Inferior parietal cortex (tissue), 1 donor: ENCODE results near the gene CABP2.
"Not testable (repeated sequence)": the region's sequence is repeated elsewhere in the genome, so short reads cannot be mapped to it uniquely, and the experiment has no call there.

Experiments
- DNase-seq: peaks from one replicate; pipeline ENCODE4 v3.0.0-alpha.2; 2016; ENCODE audit errors: extremely low spot score

Gene CABP2

GRCh38 chr11:67494371-67495233, 28.6 kb downstream of the CABP2 start:
- DNase-seq = no peak

- no peak for DNase-seq
Measured at GRCh38 chr11:67493548-67494370, 29.5 kb downstream of the CABP2 start.

- no peak for DNase-seq
Measured at GRCh38 chr11:67492801-67493547, 30.3 kb downstream of the CABP2 start.

GRCh38 chr11:67492069-67492727, 31.0 kb downstream of the CABP2 start:
- no peak for DNase-seq

- no peak for DNase-seq
Measured at GRCh38 chr11:67491276-67492068, 31.8 kb downstream of the CABP2 start.

- DNase-seq = no peak
Measured at GRCh38 chr11:67490727-67491065, 32.5 kb downstream of the CABP2 start.

- no peak for DNase-seq
Measured at GRCh38 chr11:67489885-67490726, 33.1 kb downstream of the CABP2 start.

- DNase-seq = no peak
Measured at GRCh38 chr11:67489203-67489884, 33.9 kb downstream of the CABP2 start.

GRCh38 chr11:67486481-67487195, 36.6 kb downstream of the CABP2 start:
- DNase-seq = no peak

GRCh38 chr11:67485873-67486361, 37.3 kb downstream of the CABP2 start:
- not testable (repeated sequence) for DNase-seq

- DNase-seq = no peak
Measured at GRCh38 chr11:67484847-67485311, 38.4 kb downstream of the CABP2 start.

- DNase-seq = no peak
Measured at GRCh38 chr11:67483831-67484665, 39.2 kb downstream of the CABP2 start.

- DNase-seq = peak; percentile 99
Measured at GRCh38 chr11:67482827-67483798, 40.1 kb downstream of the CABP2 start, which contains the start of gene AIP. Gene AIP, plus strand, starts transcription at chr11:67483026. Its CDS starts 133 bp downstream, at chr11:67483159.

GRCh38 chr11:67482275-67482826, 40.9 kb downstream of the CABP2 start:
- DNase-seq = no peak

- DNase-seq = not testable (repeated sequence)
Measured at GRCh38 chr11:67477344-67478050, 45.7 kb downstream of the CABP2 start.
